ENCODE measurements around the gene RABGAP1L. TPM values are rescaled to one million over a fixed set of nuclear protein-coding genes. Genes with fewer than 3 reads are reported as not detected.

RABGAP1L gene
- total RNA-seq, 1 experiment from 2014 or later = 29.3 TPM

DNA sequence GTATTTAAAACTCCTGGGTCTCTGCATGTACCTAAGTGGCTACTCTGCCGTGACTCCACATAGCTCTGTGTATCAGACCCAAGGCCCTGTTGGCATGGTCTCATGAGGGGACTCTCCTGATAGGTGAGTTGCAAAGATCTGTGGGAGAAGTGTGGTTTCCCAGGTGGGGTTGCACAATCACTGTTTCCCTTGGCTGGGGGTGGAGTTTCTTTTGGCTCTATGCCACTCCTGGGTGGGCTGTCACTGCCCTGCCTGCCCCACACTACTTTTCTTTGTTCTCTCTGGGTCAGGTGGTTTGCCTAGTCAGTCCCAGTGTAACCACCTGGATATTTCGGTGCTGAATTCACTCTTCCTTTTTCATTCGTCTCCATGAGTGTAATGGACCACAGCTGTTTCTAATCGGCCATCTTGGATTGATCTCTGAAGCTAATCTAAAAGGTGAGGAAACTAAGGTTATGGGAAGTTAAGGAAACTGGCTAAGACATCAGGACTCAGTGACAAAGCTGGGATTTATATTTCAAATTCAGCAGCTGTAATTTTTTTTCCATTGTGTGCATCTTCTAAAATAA is 743.3 kb downstream of the RABGAP1L start:
- Histone ChIP-seq H2AFZ (ENCODE audit: low read depth, low read length, poor library complexity, severe bottlenecking) (no peak overlapping the region), H3K36me3 (ENCODE audit: control insufficient read depth in 1 of 2, insufficient read depth in 2 of 2, low read length in 2 of 2) (no peaks in the 10 kb centered on the region), H3K4me1 (ENCODE audit: control insufficient read depth in 1 of 2, insufficient read depth in 2 of 2, low read length in 2 of 2) (no peaks in the 10 kb centered on the region), H3K9ac (ENCODE audit: low read length) (no peak overlapping the region), H4K20me1 (ENCODE audit: insufficient read depth) (no peaks in the 10 kb centered on the region), H3K9me3 (ENCODE audit: control insufficient read depth in 1 of 2, insufficient read depth in 1 of 2, low read depth in 1 of 2, low read length in 2 of 2) (no peaks in the 10 kb centered on the region), H3K9me2 (ENCODE audit: insufficient read depth) (no peaks in the 10 kb centered on the region), H3K27ac (ENCODE audit: low read depth, low read length) (no peak overlapping the region), H3K4me3 (replicated peaks in 1 of 2; ENCODE audit: low read depth in 1 of 2, low read length in 2 of 2) (no peak overlapping the region), H3K79me2 (ENCODE audit: insufficient read depth, low read length) (no peaks in the 10 kb centered on the region), H3K4me2 (ENCODE audit: low read length) (no peak overlapping the region), H3K27me3 (ENCODE audit: insufficient read depth, low read length) (no peaks in the 10 kb centered on the region)
- no TSS peak for BruUV-seq (replicated peaks)
- no peak for TF ChIP-seq SP1 (IDR thresholded peaks at IDR 0.05; ENCODE audit: low read depth)
- TF ChIP-seq FOSL1 (IDR thresholded peaks at IDR 0.05; ENCODE audit: low read depth) = no peak
- TF ChIP-seq, protein P1, sequence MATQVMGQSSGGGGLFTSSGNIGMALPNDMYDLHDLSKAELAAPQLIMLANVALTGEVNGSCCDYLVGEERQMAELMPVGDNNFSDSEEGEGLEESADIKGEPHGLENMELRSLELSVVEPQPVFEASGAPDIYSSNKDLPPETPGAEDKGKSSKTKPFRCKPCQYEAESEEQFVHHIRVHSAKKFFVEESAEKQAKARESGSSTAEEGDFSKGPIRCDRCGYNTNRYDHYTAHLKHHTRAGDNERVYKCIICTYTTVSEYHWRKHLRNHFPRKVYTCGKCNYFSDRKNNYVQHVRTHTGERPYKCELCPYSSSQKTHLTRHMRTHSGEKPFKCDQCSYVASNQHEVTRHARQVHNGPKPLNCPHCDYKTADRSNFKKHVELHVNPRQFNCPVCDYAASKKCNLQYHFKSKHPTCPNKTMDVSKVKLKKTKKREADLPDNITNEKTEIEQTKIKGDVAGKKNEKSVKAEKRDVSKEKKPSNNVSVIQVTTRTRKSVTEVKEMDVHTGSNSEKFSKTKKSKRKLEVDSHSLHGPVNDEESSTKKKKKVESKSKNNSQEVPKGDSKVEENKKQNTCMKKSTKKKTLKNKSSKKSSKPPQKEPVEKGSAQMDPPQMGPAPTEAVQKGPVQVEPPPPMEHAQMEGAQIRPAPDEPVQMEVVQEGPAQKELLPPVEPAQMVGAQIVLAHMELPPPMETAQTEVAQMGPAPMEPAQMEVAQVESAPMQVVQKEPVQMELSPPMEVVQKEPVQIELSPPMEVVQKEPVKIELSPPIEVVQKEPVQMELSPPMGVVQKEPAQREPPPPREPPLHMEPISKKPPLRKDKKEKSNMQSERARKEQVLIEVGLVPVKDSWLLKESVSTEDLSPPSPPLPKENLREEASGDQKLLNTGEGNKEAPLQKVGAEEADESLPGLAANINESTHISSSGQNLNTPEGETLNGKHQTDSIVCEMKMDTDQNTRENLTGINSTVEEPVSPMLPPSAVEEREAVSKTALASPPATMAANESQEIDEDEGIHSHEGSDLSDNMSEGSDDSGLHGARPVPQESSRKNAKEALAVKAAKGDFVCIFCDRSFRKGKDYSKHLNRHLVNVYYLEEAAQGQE (IDR thresholded peaks at IDR 0.05; ENCODE audit: low read depth) = no peak
- no peak for TF ChIP-seq EGR1 (IDR thresholded peaks at IDR 0.05; ENCODE audit: low read depth)
- no peak for TF ChIP-seq TCF7L2 (IDR thresholded peaks at IDR 0.05; ENCODE audit: borderline replicate concordance, extremely low read depth, insufficient read depth, insufficient read length)
- intact Hi-C loops (cut with micrococcal nuclease) = no loop called here
- ChIA-PET CTCF (no interaction called here), POLR2A (no interaction called here), RAD21 (ENCODE audit: low non-redundant PET in 1 of 2, low total read pairs in 2 of 2, uncharacterized antibody in 2 of 2, unreplicated experiment in 2 of 2) (no interaction called here)
- ATAC-seq = no peak
- DNase-seq (ENCODE audit: low read depth, low spot score) = no peak

DNA sequence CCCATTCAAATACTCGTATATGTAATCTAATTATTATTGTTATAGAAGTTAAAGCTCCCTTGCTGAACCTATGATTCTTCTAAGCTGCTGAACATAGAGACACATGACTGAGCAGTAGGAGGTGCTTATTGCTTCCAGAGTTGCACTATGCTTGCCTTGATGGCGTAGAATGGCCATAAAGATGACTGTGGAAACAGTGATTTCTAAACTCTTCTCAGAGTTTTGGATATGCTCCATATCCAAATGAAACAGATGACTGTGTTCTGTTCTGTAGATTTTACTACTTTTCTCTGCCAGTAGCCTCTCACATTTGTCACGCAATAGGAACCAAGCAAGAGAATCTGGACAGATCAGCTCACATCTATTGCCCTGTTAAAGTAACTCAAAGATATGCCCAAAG is 752.3 kb downstream of the RABGAP1L start:
- no peak for DNase-seq (ENCODE audit: low read depth, low spot score)
- H4K20me1 ChIP-seq (ENCODE audit: insufficient read depth) = no peaks in the 10 kb centered on the region; the same call in 1 of the 2 replicates
- H3K27me3 ChIP-seq (ENCODE audit: insufficient read depth, low read length) = no peaks in the 10 kb centered on the region
- POLR2A ChIA-PET = no interaction called here
- H3K36me3 ChIP-seq (ENCODE audit: control insufficient read depth in 1 of 2, insufficient read depth in 2 of 2, low read length in 2 of 2) = no peaks in the 10 kb centered on the region
- no peaks in the 10 kb centered on the region for H3K4me1 ChIP-seq (ENCODE audit: control insufficient read depth in 1 of 2, insufficient read depth in 2 of 2, low read length in 2 of 2)
- H3K9me2 ChIP-seq (ENCODE audit: insufficient read depth) = no peaks in the 10 kb centered on the region
- H3K4me3 ChIP-seq (replicated peaks in 1 of 2; ENCODE audit: low read depth in 1 of 2, low read length in 2 of 2) = no peak overlapping the region
- H3K27ac ChIP-seq (ENCODE audit: low read depth, low read length) = no peak overlapping the region
- CTCF ChIA-PET = no interaction called here
- intact Hi-C loops (cut with micrococcal nuclease) = no loop called here
- H3K79me2 ChIP-seq (ENCODE audit: insufficient read depth, low read length) = no peaks in the 10 kb centered on the region
- no peak overlapping the region for H2AFZ ChIP-seq (ENCODE audit: low read depth, low read length, poor library complexity, severe bottlenecking)
- H3K9me3 ChIP-seq (ENCODE audit: control insufficient read depth in 1 of 2, insufficient read depth in 1 of 2, low read depth in 1 of 2, low read length in 2 of 2) = no peaks in the 10 kb centered on the region
- H3K4me2 ChIP-seq (ENCODE audit: low read length) = no peak overlapping the region
- RAD21 ChIA-PET (ENCODE audit: low non-redundant PET in 1 of 2, low total read pairs in 2 of 2, uncharacterized antibody in 2 of 2, unreplicated experiment in 2 of 2) = no interaction called here
- no peak for ATAC-seq
- BruUV-seq (replicated peaks) = no TSS peak
- H3K9ac ChIP-seq (ENCODE audit: low read length) = no peak overlapping the region
- TF ChIP-seq EZH2phosphoT487 (IDR thresholded peaks at IDR 0.05; ENCODE audit: borderline replicate concordance) (no peak), SP1 (IDR thresholded peaks at IDR 0.05; ENCODE audit: low read depth) (no peak), EGR1 (IDR thresholded peaks at IDR 0.05; ENCODE audit: low read depth) (no peak), ZNF274 (IDR thresholded peaks at IDR 0.05; ENCODE audit: low read depth, low read length) (no peak), JUND (IDR thresholded peaks at IDR 0.05) (no peak), SRF (IDR thresholded peaks at IDR 0.05; ENCODE audit: low read depth) (no peak), CBX3 (IDR thresholded peaks at IDR 0.05; ENCODE audit: low read depth) (no peak), EZH2 (IDR thresholded peaks at IDR 0.05) (no peak), ELF1 (IDR thresholded peaks at IDR 0.05; ENCODE audit: borderline replicate concordance, low read depth) (no peak), POLR2A (IDR thresholded peaks at IDR 0.05; ENCODE audit: borderline replicate concordance, extremely low read depth, insufficient read depth, insufficient read length) (no peak), TCF7L2 (IDR thresholded peaks at IDR 0.05; ENCODE audit: borderline replicate concordance, extremely low read depth, insufficient read depth, insufficient read length) (no peak), SIN3A (IDR thresholded peaks at IDR 0.05; ENCODE audit: low read depth) (no peak), CEBPB (IDR thresholded peaks at IDR 0.05; ENCODE audit: low read depth) (no peak)
- TF ChIP-seq, protein P2, sequence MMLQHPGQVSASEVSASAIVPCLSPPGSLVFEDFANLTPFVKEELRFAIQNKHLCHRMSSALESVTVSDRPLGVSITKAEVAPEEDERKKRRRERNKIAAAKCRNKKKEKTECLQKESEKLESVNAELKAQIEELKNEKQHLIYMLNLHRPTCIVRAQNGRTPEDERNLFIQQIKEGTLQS (IDR thresholded peaks at IDR 0.05) = no peak
- TF ChIP-seq, protein P3, sequence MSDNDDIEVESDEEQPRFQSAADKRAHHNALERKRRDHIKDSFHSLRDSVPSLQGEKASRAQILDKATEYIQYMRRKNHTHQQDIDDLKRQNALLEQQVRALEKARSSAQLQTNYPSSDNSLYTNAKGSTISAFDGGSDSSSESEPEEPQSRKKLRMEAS (IDR thresholded peaks at IDR 0.05) = no peak

Measured in HCT116 (cell line).